Epithelial cell of proximal tubule (primary cell): ENCODE results near the gene MYL5. TPM values are rescaled to one million over a fixed set of nuclear protein-coding genes. Genes with fewer than 3 reads are reported as not detected.

ENCODE experiments used
- DNase-seq: peaks from one replicate; pipeline ENCODE4 v3.0.0-alpha.2; 2011; ENCODE audit warnings: low read depth
- H3K4me3 ChIP-seq: 2 replicates; pipeline ENCODE4 v1.5.1; 2011; ENCODE audit warnings: low read depth, mild to moderate bottlenecking, low read length
- CTCF ChIP-seq: conservative IDR thresholded peaks from 2 replicates; pipeline ENCODE4 v1.5.1; 2012; ENCODE audit warnings: low read depth, mild to moderate bottlenecking, low read length
- total RNA-seq: library from RNA; depleted of rRNA; stranded (reverse); fragments of >200 nt; gene quantifications from 2 replicates; pipeline ENCODE4 v1.2.3, GENCODE V29; 2015

The MYL5 gene
- total RNA-seq, 1 donor from 2014 or later, result 4.0 TPM

DNA sequence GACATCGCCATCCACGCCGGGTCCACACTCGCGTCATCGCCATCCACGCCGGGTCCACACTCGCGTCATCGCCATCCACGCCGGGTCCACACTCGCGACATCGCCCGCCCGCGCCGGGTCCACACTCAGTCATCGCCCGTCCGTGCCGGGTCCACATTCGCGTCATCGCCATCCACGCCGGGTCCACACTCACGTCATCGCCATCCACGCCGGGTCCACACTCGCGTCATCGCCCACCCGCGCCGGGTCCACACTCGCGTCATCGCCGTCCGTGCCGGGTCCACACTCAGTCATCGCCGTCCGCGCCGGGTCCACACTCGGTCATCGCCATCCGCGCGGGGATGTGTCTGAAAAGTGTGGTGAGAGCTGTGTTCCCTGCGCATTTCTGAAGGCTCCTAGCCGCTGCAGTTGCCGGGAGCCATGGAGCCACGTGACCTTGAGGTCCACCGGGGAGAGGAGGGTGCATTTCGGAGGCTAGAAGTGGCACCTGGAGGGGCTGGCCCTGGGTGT, 48.6 kb downstream of the MYL5 start:
- DNase-seq, result no peak
- TF ChIP-seq CTCF, result no peak
- H3K4me3 ChIP-seq, result no peak overlapping the region

DNA sequence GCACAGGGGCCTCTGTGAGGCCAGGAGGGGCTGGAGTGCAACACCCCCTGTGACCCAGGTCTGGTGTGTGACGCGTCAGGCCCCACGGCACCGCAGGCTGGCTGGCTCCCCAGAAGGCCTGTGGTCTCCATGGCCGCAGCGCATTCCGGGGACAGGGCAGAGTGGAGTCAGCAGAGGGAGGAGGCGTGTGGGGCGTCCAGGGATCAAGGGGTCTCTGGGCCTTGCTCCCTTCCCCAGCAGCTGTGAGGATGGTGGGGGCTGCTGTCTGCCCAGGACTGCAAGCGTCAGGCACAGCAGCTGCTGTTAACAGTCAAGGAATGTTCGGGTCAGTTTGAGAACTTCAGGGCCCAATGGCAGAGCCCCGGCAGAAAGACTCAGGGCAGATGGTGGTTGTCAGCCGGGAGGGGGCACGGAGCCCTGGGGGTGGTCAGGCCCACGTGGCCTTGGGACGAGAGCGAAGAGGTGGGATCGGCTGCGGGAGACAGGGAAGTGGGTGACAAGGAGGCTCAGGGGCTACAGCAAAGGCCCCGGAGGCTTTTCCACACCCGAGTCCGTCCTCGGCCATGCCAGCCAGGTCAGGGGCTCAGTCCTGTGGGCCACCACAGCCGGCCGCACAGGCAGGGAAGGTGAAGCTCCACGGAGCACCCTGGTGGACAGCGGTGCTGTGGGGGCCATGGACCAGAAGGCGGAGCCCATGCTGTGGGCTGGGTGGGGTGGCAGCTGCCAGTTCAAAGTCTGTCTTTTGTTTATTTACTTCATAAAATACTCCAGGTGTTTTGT, 49.6 kb downstream of the MYL5 start:
- TF ChIP-seq CTCF, result no peak
- no peak overlapping the region for H3K4me3 ChIP-seq
- DNase-seq, result no peak

DNA sequence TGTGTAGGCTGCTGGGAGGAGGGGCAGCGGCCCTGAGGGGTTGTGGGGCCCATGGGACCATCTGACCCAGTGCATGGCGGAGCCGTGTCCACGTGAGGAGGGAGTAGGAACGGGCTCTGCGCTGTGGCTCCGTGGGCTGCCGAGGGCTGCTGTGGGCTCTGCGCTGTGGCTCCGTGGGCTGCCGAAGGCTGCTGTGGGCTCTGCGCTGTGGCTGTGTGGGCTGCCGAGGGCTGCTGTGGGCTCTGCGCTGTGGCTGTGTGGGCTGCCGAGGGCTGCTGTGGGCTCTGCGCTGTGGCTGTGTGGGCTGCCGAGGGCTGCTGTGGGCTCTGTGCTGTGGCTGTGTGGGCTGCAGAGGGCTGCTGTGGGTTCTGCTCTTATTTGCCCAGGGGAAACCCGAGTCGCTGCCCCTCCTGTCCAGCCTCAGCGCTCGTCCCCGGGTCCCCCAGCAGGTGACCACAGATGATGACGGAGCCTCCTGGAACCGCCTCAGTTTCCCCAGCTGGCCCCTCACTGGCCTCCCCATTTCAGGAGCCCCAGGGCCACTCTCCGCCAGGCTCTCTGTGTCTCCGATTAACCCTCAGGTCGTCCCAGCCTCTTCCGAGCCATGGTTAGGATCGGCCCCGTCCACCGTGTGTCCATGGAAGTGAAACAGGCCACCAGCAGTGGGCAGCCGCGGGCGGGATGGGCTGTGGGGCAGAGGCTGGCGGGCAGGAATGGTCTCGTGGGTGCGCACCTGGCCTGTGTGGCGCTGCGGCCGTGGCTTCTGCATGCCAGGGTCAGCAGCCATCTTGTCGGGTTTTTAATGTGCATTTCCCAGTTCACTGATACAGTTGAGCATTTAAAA, 51.3 kb downstream of the MYL5 start:
- TF ChIP-seq CTCF, result no peak
- DNase-seq, result no peak

DNA sequence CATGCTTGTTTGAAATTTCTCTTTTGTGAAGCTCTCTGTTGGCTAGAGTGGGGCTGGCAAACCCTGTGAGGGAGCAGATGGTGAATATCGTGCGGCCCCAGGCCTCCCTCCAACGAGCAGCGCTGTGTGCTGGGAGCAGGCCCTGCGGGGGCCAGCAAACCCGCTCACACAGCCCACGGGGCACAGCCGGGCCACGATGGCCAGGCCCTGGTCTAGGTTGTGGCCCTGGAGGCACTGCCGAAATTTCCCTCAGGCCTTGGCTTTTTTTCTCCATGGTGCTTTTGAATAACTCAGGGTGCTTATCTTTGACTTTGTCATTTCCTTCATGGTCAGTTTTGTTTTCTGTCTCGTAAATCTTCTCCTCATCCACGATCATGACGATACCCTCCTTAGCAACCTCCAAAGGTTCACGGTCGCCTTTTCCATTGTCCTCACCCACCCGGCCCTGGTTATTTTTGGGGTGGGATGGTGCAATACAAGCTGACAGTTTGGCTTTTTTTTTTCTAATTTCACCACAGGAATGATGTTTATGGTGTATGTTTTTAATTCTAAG, 52.0 kb downstream of the MYL5 start:
- no peak overlapping the region for H3K4me3 ChIP-seq
- no peak for DNase-seq
- no peak for TF ChIP-seq CTCF

More for the DNA sequence above, 51.3 kb downstream of the MYL5 start:
- H3K4me3 ChIP-seq, result no peak overlapping the region

GRCh38 chr4:726838-727237, 52.5 kb downstream of the MYL5 start:
- TF ChIP-seq CTCF, result no peak
- no peak overlapping the region for H3K4me3 ChIP-seq
- DNase-seq, result no peak

DNA sequence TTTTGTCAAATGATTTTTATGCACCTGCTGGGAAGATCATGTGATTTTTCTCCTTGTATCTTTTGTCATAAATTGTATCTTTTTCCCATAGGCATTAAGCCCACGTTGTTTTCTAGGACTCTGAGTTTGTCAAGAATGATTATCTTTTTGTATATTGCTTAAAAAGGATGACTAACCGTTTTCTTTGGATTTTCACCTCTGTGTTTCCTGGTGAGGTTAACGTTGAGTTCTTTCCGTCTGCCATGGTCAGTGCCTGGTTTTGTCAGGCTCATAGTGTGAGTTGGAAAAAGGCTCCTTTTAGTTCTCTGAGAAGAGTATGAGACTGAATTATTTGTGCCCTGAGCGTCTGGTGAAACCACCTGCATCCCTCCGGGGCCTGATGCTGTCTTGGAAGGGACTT, 53.2 kb downstream of the MYL5 start:
- no peak for DNase-seq
- no peak for TF ChIP-seq CTCF

More for the DNA sequence above, 53.2 kb downstream of the MYL5 start:
- no peak overlapping the region for H3K4me3 ChIP-seq
